ENCODE measurements around the gene DUS1L. TPM values are rescaled to one million over a fixed set of nuclear protein-coding genes. Genes with fewer than 3 reads are reported as not detected.

DUS1L gene
- total RNA-seq, 1 experiment from 2014 or later: 129 TPM

DNA sequence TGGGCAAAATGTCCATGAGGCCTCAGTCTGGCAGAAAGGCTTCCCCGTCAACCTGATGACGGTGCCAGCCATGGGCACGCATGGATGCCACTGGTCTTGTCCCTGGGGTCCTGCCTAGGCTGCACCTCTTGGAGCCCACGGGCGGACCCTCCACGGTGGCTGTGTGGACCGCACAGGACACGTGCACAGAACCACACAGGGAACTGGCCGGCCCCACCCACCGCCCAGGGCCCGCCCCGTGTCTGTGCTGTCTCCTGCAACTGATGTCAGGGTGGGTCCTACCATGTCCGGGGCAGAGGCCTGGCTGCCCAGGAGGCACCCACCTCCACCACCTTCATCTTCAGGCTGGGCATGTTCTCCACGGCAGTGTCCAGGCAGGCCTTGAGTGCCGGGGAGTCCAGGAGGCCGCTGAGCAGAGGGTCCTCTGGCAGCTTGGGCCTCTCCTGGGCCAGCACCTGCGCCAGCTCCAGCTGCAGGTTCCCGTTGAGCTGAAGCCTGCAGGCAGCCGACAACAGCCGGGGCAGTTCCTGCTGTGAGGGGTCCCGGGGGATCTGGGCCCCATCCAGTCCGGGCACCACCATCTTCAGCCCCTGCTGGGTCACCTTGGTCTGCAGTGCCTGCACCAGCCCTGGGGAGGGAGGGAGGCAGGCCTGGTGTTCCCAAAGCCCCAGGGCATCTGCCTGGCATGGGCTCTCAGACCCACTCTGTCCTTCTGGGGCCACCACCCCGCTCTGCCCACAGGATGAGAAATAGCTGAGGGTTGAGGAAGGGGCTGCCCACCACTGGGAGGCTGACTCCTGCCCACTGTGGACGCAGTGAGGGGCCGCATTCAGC lies 20.5 kb upstream of the DUS1L start:
- intact Hi-C loops (cut with micrococcal nuclease; ENCODE audit: unreplicated experiment): no loop called here
- CTCF ChIA-PET: interaction anchor here (0.6 kb wide), 1 partner anchor 158 kb away, joined by 3 read pairs; no protein-coding TSS in a partner anchor
- Histone ChIP-seq H3K9me3 (no peaks in the 10 kb centered on the region), H3K4me1 (no peaks in the 10 kb centered on the region), H3K36me3 (ENCODE audit: control insufficient read depth, insufficient read depth, low read length) (peaks cover 10% of the 10 kb centered on the region), H3K4me3 (ENCODE audit: low read depth, low read length) (no peak overlapping the region), H3K27me3 (replicated peaks; ENCODE audit: control insufficient read depth, insufficient read depth, low read length) (no peaks in the 10 kb centered on the region)
- peaks cover 74% of the 10 kb centered on the region for H3K36me3 Mint-ChIP-seq (ENCODE audit: insufficient read depth, unreplicated experiment)
- no peaks in the 10 kb centered on the region for H3K4me1 Mint-ChIP-seq (ENCODE audit: low read depth, unreplicated experiment)
- POLR2A ChIA-PET: no interaction called here
- DNase-seq: no peak
- H3K4me3 Mint-ChIP-seq (ENCODE audit: unreplicated experiment): no peak overlapping the region
- H3K27ac Mint-ChIP-seq (ENCODE audit: unreplicated experiment): no peak overlapping the region
- no TSS peak for BruUV-seq (replicated peaks)
- TF ChIP-seq CTCF (IDR thresholded peaks at IDR 0.05; ENCODE audit: insufficient read depth in 1 of 2, low read depth in 1 of 2, low read length in 1 of 2, severe bottlenecking in 1 of 2, unreplicated experiment in 1 of 2): no peak
- H3K9me3 Mint-ChIP-seq (ENCODE audit: unreplicated experiment): no peaks in the 10 kb centered on the region
- no peaks in the 10 kb centered on the region for H3K27me3 Mint-ChIP-seq (ENCODE audit: insufficient read depth, unreplicated experiment)

DNA sequence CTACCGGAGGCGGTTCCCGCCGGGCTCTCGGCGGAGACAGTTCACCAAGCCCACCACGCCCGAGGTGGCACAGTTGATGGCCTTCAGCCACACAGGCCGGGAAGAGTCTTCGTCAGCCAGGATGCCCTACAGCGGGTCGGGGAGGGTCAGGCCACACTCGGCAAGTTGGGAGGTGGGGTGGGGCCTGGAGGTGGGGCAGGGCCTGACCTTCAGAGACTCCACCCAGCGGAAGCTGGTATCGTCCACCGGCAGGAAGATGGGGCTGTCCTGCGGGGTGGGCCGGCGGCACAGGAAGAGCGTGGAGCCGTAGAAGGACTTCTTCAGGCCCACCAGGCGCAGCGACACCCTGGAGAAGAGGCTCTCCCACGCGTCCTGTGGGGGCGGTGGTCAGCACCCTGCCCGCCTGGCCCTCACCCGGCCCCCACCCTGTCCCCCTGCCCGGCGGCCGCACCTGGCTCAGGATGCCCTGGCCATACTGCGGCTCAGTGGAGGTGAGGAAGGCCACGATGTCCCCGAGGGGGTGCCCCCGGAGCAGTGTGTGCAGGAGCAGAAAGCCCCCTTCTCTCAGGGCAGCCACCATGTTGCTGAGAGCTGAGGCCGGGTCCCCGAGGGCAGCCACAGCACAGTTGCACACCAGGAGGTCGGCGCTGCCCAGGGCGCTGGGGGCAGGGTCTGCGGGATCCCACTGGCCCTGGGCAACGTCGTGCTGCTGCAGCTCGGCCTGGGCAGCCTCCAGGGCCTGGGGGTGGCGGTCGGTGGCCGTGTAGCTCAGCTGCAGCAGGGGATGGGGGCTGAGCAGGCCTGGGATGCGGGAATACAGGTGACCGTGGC lies 19.6 kb upstream of the DUS1L start:
- intact Hi-C loops (cut with micrococcal nuclease; ENCODE audit: unreplicated experiment): no loop called here
- no peaks in the 10 kb centered on the region for H3K9me3 ChIP-seq
- POLR2A ChIA-PET: no interaction called here
- H3K36me3 ChIP-seq (ENCODE audit: control insufficient read depth, insufficient read depth, low read length): peaks cover 7% of the 10 kb centered on the region
- no peak for TF ChIP-seq CTCF (IDR thresholded peaks at IDR 0.05; ENCODE audit: insufficient read depth in 1 of 2, low read depth in 1 of 2, low read length in 1 of 2, severe bottlenecking in 1 of 2, unreplicated experiment in 1 of 2)
- no peak overlapping the region for H3K27ac Mint-ChIP-seq (ENCODE audit: unreplicated experiment)
- no peaks in the 10 kb centered on the region for H3K27me3 Mint-ChIP-seq (ENCODE audit: insufficient read depth, unreplicated experiment)
- H3K4me3 Mint-ChIP-seq (ENCODE audit: unreplicated experiment): no peak overlapping the region
- H3K4me1 Mint-ChIP-seq (ENCODE audit: low read depth, unreplicated experiment): no peaks in the 10 kb centered on the region
- no peaks in the 10 kb centered on the region for H3K27me3 ChIP-seq (replicated peaks; ENCODE audit: control insufficient read depth, insufficient read depth, low read length)
- DNase-seq: no peak
- no peaks in the 10 kb centered on the region for H3K9me3 Mint-ChIP-seq (ENCODE audit: unreplicated experiment)
- H3K4me3 ChIP-seq (ENCODE audit: low read depth, low read length): no peak overlapping the region
- H3K4me1 ChIP-seq: no peaks in the 10 kb centered on the region
- peaks cover 74% of the 10 kb centered on the region for H3K36me3 Mint-ChIP-seq (ENCODE audit: insufficient read depth, unreplicated experiment)
- BruUV-seq (replicated peaks): no TSS peak
- CTCF ChIA-PET: no interaction called here

GRCh38 chr17:82084373-82085030 lies 18.9 kb upstream of the DUS1L start:
- CTCF ChIA-PET: no interaction called here
- POLR2A ChIA-PET: no interaction called here
- Mint-ChIP-seq H3K27me3 (ENCODE audit: insufficient read depth, unreplicated experiment) (no peaks in the 10 kb centered on the region), H3K36me3 (ENCODE audit: insufficient read depth, unreplicated experiment) (peaks cover 74% of the 10 kb centered on the region), H3K9me3 (ENCODE audit: unreplicated experiment) (no peaks in the 10 kb centered on the region), H3K4me3 (ENCODE audit: unreplicated experiment) (no peak overlapping the region), H3K4me1 (ENCODE audit: low read depth, unreplicated experiment) (no peaks in the 10 kb centered on the region), H3K27ac (ENCODE audit: unreplicated experiment) (no peak overlapping the region)
- TF ChIP-seq CTCF (IDR thresholded peaks at IDR 0.05; ENCODE audit: insufficient read depth in 1 of 2, low read depth in 1 of 2, low read length in 1 of 2, severe bottlenecking in 1 of 2, unreplicated experiment in 1 of 2): no peak
- H3K4me1 ChIP-seq: no peaks in the 10 kb centered on the region
- H3K4me3 ChIP-seq (ENCODE audit: low read depth, low read length): no peak overlapping the region
- intact Hi-C loops (cut with micrococcal nuclease; ENCODE audit: unreplicated experiment): no loop called here
- DNase-seq: no peak
- H3K27me3 ChIP-seq (replicated peaks; ENCODE audit: control insufficient read depth, insufficient read depth, low read length): no peaks in the 10 kb centered on the region
- BruUV-seq (replicated peaks): no TSS peak
- peaks cover 6% of the 10 kb centered on the region for H3K36me3 ChIP-seq (ENCODE audit: control insufficient read depth, insufficient read depth, low read length)
- no peaks in the 10 kb centered on the region for H3K9me3 ChIP-seq
